Rectal smooth muscle tissue (tissue), 1 donor: Measurements from ENCODE around the gene ELMO1.

Source experiments
- H3K27ac ChIP-seq: one replicate; pipeline ENCODE4 v1.7.0; 2013; ENCODE audit warnings: low read depth, low read length, inconsistent platforms
- H3K27me3 ChIP-seq: one replicate; pipeline ENCODE4 v1.7.0; 2013; ENCODE audit warnings: low read length; ENCODE audit not compliant: control insufficient read depth, insufficient read depth
- H3K36me3 ChIP-seq: one replicate; pipeline ENCODE4 v1.7.0; 2013; ENCODE audit warnings: low read length; ENCODE audit not compliant: control insufficient read depth, insufficient read depth
- H3K4me1 ChIP-seq: one replicate; pipeline ENCODE4 v1.7.0; 2013; ENCODE audit warnings: low read length; ENCODE audit not compliant: control insufficient read depth, insufficient read depth
- H3K4me3 ChIP-seq: one replicate; pipeline ENCODE4 v1.7.0; 2013; ENCODE audit warnings: low read length
- H3K9ac ChIP-seq: one replicate; pipeline ENCODE4 v1.7.0; 2013; ENCODE audit warnings: low read length

Gene ELMO1

GRCh38 chr7:37410305-37411229 is 38.1 kb downstream of the ELMO1 start:
- no peak overlapping the region for H3K9ac ChIP-seq
- no peak overlapping the region for H3K27ac ChIP-seq
- H3K4me3 ChIP-seq: no peak overlapping the region
- H3K36me3 ChIP-seq: no peaks in the 10 kb centered on the region
- no peaks in the 10 kb centered on the region for H3K4me1 ChIP-seq
- H3K27me3 ChIP-seq: no peaks in the 10 kb centered on the region

- Histone ChIP-seq H3K36me3 (no peaks in the 10 kb centered on the region), H3K4me3 (no peak overlapping the region), H3K27me3 (no peaks in the 10 kb centered on the region), H3K4me1 (no peaks in the 10 kb centered on the region), H3K27ac (no peak overlapping the region), H3K9ac (no peak overlapping the region)
Observed at GRCh38 chr7:37409461-37409860, 39.2 kb downstream of the ELMO1 start.

- no peaks in the 10 kb centered on the region for H3K36me3 ChIP-seq
- no peaks in the 10 kb centered on the region for H3K4me1 ChIP-seq
- no peaks in the 10 kb centered on the region for H3K27me3 ChIP-seq
- no peak overlapping the region for H3K4me3 ChIP-seq
- H3K27ac ChIP-seq: no peak overlapping the region
- no peak overlapping the region for H3K9ac ChIP-seq
Observed at GRCh38 chr7:37408291-37409228, 40.1 kb downstream of the ELMO1 start.

DNA sequence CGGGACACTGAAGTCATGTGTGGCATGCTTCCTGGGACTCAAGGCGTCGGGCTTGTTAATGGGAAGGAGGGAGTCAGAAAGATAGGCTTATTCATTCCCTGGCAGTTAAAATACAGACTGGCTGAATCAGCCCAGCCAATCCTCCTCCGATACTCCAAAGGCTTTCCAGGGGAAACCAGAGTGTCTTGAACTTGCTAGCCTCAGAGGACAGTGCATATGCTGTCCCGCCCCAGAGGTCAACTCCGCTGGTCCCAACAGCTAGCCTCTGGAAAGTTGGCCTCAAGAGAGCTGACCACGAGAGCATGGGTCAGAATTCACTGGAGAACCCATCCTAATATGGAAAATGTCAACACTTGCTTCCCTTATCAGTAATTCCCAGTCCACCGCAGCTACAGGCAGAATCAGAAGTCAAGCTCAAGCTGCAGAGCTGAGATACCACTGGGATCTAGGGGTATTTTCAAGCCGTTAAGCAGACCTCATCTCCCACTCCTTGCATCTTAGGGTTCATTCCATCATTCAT is 43.0 kb downstream of the ELMO1 start:
- Histone ChIP-seq H3K36me3 (no peaks in the 10 kb centered on the region), H3K9ac (no peak overlapping the region), H3K4me1 (no peaks in the 10 kb centered on the region), H3K27me3 (no peaks in the 10 kb centered on the region), H3K27ac (no peak overlapping the region), H3K4me3 (no peak overlapping the region)

DNA sequence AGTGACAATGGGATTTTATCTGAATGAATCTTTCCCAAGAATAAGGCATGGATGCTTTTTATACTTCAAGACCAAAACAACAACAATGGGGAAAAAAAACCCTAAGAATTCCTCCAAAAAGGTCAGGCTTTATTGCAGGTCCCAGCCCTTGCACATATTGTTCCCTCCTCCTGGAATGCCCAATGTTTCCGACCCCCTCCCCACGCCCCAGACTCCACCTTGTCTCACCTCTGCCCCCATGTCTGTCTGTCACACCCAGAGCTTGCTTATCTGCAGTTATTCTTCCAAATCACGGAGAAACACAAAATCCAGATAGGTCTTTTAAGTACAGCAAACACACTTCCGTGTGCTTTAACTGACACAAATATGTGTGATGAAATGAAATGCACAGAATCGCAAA is 43.5 kb downstream of the ELMO1 start:
- Histone ChIP-seq H3K4me1 (no peaks in the 10 kb centered on the region), H3K4me3 (no peak overlapping the region), H3K27ac (no peak overlapping the region), H3K36me3 (no peaks in the 10 kb centered on the region), H3K9ac (no peak overlapping the region), H3K27me3 (no peaks in the 10 kb centered on the region)

GRCh38 chr7:37399876-37400421 is 48.7 kb downstream of the ELMO1 start:
- Histone ChIP-seq H3K27me3 (no peaks in the 10 kb centered on the region), H3K27ac (no peak overlapping the region), H3K4me1 (no peaks in the 10 kb centered on the region), H3K9ac (no peak overlapping the region), H3K36me3 (no peaks in the 10 kb centered on the region), H3K4me3 (no peak overlapping the region)

DNA sequence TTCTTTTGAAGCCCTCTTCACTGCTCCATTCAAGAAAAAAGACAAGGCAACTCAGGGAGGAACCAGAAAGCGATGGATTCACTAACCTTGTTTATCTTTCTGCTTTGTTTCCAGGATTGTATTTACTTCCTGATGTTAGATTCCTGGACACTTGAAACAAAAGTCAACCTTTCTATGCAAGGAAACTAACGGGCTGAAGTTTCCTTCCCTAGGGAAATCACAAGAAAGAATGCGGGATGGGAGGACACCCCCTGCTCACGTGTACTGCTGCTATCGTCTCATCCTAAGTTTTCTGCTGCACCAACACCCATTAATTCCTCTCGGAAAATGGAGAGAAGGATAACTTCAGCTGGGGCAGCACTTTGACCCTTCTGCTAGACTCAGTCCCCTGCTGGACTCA is 50.3 kb downstream of the ELMO1 start:
- no peak overlapping the region for H3K9ac ChIP-seq
- no peak overlapping the region for H3K27ac ChIP-seq
- H3K27me3 ChIP-seq: no peaks in the 10 kb centered on the region
- no peaks in the 10 kb centered on the region for H3K36me3 ChIP-seq
- H3K4me1 ChIP-seq: no peaks in the 10 kb centered on the region
- H3K4me3 ChIP-seq: no peak overlapping the region

DNA sequence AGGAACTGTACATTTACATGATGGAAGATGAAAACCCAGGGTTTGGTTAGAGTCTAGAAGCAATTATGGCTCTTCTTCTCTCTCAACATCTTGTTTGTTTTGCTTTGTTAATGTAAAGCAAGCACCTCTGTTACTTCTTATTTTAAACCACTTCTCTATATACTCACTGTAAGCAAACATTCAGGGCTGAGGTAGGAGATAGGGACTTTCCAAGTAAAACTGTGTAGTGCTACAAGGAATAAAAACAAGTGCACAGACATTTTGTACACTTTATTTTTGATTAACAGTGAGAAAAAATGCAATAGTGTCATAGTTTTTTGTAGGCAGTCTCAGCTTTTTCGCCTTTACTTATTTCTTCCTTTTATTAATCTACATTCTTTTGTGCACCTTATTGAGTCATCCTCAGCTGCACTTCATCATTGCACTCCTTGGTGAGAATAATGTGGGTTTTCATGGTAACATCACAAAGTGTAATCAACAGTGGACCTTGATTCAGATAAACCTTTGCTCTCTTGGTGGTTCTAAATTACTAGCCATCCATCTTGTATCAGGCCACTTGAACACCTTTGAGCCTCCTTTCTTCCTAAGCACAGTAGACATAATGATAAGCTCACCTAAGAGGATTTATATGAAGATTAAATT is 52.9 kb downstream of the ELMO1 start:
- Histone ChIP-seq H3K4me3 (no peak overlapping the region), H3K4me1 (no peaks in the 10 kb centered on the region), H3K27me3 (no peaks in the 10 kb centered on the region)

DNA sequence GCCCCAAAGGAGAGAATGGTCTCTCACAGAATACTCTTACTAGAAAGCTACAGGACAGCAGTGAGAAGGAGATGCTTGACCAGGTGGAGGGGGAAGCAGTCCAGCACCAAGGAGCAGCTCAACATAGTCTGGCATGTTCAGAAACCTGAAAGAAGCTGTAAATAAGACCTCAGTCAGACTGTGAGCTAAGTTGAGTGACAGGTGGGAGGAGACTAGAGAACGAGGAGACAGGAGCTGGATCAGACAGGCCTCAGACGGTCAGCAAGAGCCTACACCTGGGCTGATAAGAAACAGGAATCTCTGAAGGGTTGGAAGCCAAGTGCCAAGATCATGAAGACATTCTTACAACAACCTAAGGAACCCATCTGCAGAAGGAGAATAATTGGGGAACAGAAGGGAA is 54.5 kb downstream of the ELMO1 start:
- Histone ChIP-seq H3K4me1 (no peaks in the 10 kb centered on the region), H3K36me3 (no peaks in the 10 kb centered on the region), H3K4me3 (no peak overlapping the region), H3K27ac (no peak overlapping the region), H3K27me3 (no peaks in the 10 kb centered on the region), H3K9ac (no peak overlapping the region)

More for the DNA sequence above, 52.9 kb downstream of the ELMO1 start:
- no peaks in the 10 kb centered on the region for H3K36me3 ChIP-seq
- H3K27ac ChIP-seq: no peak overlapping the region
- H3K9ac ChIP-seq: no peak overlapping the region

DNA sequence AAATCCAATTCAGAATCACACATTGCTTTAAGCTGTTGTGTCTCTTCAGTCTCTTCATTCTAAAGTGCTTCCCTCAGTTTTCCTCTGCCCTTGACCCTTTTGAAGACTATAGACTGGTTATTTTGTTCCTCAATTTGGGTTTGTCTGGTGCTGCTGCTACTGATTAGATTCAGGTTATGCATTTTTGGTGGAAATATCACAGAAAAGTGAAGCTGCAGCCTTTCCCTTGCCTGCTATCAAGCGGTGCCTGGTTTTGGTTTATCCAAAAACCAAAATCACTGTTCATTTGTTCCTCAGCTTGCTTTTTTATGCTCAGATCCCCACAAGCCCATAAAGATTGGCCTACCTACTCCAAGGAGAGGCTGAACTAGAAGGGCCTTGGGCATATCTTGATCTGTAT is 55.2 kb downstream of the ELMO1 start:
- Histone ChIP-seq H3K4me1 (no peaks in the 10 kb centered on the region), H3K9ac (no peak overlapping the region), H3K27me3 (no peaks in the 10 kb centered on the region), H3K36me3 (no peaks in the 10 kb centered on the region), H3K4me3 (no peak overlapping the region), H3K27ac (no peak overlapping the region)

- no peak overlapping the region for H3K27ac ChIP-seq
- no peaks in the 10 kb centered on the region for H3K4me1 ChIP-seq
- no peak overlapping the region for H3K4me3 ChIP-seq
- no peaks in the 10 kb centered on the region for H3K27me3 ChIP-seq
- no peaks in the 10 kb centered on the region for H3K36me3 ChIP-seq
- H3K9ac ChIP-seq: no peak overlapping the region
Observed at GRCh38 chr7:37392673-37393017, 56.0 kb downstream of the ELMO1 start.
